Measurements from ENCODE around the gene ACTR5. TPM values are rescaled to one million over a fixed set of nuclear protein-coding genes. Genes with fewer than 3 reads are reported as not detected.

Gene ACTR5
- total RNA-seq, 1 experiment from 2014 or later: 18.3 TPM

DNA sequence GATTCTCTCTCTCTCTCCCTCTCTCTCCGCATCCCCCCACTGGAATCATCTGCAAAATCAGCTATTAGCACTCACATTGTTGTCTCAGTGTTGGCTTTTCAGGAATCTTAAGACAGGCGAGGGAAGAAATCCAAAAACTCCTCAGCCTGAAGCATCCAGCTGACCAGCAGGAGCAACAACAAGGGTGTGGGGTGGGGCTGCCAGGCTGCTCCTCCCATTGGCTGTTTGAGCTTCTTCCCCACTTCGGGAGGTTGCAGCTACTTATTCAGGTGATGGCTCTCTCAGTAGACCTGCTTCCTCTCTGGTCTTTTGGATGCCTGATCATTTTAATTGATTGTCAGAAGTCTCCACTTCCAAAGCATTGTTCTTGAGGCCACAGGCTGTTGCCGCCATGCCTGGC lies 48.1 kb upstream of the ACTR5 start:
- Histone ChIP-seq H3K27me3 (ENCODE audit: low read length) (peaks cover 92% of the 10 kb centered on the region), H4K20me1 (ENCODE audit: low read length) (no peaks in the 10 kb centered on the region), H3K36me3 (ENCODE audit: low read depth, low read length) (no peaks in the 10 kb centered on the region), H3K79me2 (ENCODE audit: low read length) (no peaks in the 10 kb centered on the region), H3K9me3 (ENCODE audit: low read length) (no peaks in the 10 kb centered on the region), H3K9me2 (replicated peaks; ENCODE audit: low read length) (no peaks in the 10 kb centered on the region), H3K9ac (ENCODE audit: low read length) (no peak overlapping the region), H3K4me1 (ENCODE audit: insufficient read depth, low read length) (no peaks in the 10 kb centered on the region), H3K4me3 (ENCODE audit: low read length) (no peak overlapping the region), H3F3A (ENCODE audit: low read length, unreplicated experiment) (no peaks in the 10 kb centered on the region), H2AFZ (ENCODE audit: low read length) (no peak overlapping the region), H3K27ac (ENCODE audit: low read length) (no peak overlapping the region), H3K4me2 (ENCODE audit: low read length) (no peak overlapping the region)
- TF ChIP-seq, protein P1, sequence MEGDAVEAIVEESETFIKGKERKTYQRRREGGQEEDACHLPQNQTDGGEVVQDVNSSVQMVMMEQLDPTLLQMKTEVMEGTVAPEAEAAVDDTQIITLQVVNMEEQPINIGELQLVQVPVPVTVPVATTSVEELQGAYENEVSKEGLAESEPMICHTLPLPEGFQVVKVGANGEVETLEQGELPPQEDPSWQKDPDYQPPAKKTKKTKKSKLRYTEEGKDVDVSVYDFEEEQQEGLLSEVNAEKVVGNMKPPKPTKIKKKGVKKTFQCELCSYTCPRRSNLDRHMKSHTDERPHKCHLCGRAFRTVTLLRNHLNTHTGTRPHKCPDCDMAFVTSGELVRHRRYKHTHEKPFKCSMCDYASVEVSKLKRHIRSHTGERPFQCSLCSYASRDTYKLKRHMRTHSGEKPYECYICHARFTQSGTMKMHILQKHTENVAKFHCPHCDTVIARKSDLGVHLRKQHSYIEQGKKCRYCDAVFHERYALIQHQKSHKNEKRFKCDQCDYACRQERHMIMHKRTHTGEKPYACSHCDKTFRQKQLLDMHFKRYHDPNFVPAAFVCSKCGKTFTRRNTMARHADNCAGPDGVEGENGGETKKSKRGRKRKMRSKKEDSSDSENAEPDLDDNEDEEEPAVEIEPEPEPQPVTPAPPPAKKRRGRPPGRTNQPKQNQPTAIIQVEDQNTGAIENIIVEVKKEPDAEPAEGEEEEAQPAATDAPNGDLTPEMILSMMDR (conservative IDR thresholded peaks at IDR 0.05; ENCODE audit: low read depth, low read length): no peak
- TF ChIP-seq EZH2 (IDR thresholded peaks at IDR 0.05; ENCODE audit: low read length, unreplicated experiment): no peak
- ChIA-PET POLR2A (ENCODE audit: unreplicated experiment) (no interaction called here), CTCF (no interaction called here)
- BruUV-seq (replicated peaks): no TSS peak
- ATAC-seq (no peak), DNase-seq (no peak)
- intact Hi-C loops (cut with micrococcal nuclease): no loop called here

DNA sequence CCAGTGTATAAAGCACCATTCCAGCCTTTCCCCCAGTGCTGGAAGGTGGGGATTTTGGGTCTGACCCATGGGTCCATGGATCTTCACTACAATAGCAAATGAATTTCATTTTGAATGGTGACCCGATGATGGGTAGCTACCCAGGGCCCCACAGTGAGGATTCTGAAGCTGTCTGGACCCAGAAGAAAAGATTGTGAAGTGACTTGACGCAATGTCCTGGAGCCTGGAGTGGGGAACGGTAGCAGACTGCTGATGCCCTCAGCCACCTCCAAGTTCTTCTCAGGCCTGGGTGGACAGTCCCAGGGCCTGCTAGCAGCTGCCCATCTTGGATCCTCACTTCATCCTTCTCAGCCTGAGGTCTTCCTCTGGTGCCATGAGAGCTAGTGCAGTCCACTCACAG lies 47.3 kb upstream of the ACTR5 start:
- Histone ChIP-seq H3K9me2 (replicated peaks; ENCODE audit: low read length) (no peaks in the 10 kb centered on the region), H2AFZ (ENCODE audit: low read length) (no peak overlapping the region), H4K20me1 (ENCODE audit: low read length) (no peaks in the 10 kb centered on the region), H3K4me3 (ENCODE audit: low read length) (no peak overlapping the region), H3K27ac (ENCODE audit: low read length) (no peak overlapping the region), H3K4me1 (ENCODE audit: insufficient read depth, low read length) (no peaks in the 10 kb centered on the region), H3K4me2 (ENCODE audit: low read length) (no peak overlapping the region), H3F3A (ENCODE audit: low read length, unreplicated experiment) (no peaks in the 10 kb centered on the region), H3K36me3 (ENCODE audit: low read depth, low read length) (no peaks in the 10 kb centered on the region), H3K79me2 (ENCODE audit: low read length) (no peaks in the 10 kb centered on the region), H3K27me3 (ENCODE audit: low read length) (peaks cover 94% of the 10 kb centered on the region), H3K9me3 (ENCODE audit: low read length) (no peaks in the 10 kb centered on the region), H3K9ac (ENCODE audit: low read length) (no peak overlapping the region)
- TF ChIP-seq, protein P1 (conservative IDR thresholded peaks at IDR 0.05; ENCODE audit: low read depth, low read length): no peak
- TF ChIP-seq EZH2phosphoT487 (IDR thresholded peaks at IDR 0.05; ENCODE audit: borderline replicate concordance, low read length) (no peak), EZH2 (IDR thresholded peaks at IDR 0.05; ENCODE audit: low read length, unreplicated experiment) (no peak)
- DNase-seq: no peak
- ChIA-PET POLR2A (ENCODE audit: unreplicated experiment) (no interaction called here), CTCF (no interaction called here)
- no peak for ATAC-seq
- no TSS peak for BruUV-seq (replicated peaks)
- intact Hi-C loops (cut with micrococcal nuclease): no loop called here

DNA sequence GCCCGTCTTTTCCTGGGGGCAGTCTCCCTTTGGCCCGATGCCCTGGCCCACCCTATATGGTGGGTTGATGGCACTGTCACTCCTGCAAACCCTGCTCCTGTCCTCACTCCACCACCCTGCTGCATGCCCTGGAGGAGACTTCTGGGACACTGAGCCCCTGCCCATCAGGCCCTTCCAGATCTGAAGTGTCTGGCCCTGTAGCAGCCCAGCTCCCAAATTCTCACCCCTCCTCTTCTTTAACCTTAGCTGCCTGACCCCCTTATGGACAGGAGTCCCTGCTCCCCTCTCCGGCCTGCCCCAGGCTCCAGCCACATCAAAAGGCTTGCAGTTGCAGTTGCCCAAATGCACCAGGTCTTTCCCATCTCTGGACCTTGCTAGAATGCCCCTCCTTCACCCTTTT lies 44.7 kb upstream of the ACTR5 start:
- TF ChIP-seq EZH2 (IDR thresholded peaks at IDR 0.05; ENCODE audit: low read length, unreplicated experiment) (no peak), EZH2phosphoT487 (IDR thresholded peaks at IDR 0.05; ENCODE audit: borderline replicate concordance, low read length) (no peak)
- TF ChIP-seq, protein P1 (conservative IDR thresholded peaks at IDR 0.05; ENCODE audit: low read depth, low read length): no peak
- Histone ChIP-seq H4K20me1 (ENCODE audit: low read length) (no peaks in the 10 kb centered on the region), H3K4me1 (ENCODE audit: insufficient read depth, low read length) (no peaks in the 10 kb centered on the region), H3K9me3 (ENCODE audit: low read length) (no peaks in the 10 kb centered on the region), H3K27me3 (ENCODE audit: low read length) (peaks cover 76% of the 10 kb centered on the region), H3K79me2 (ENCODE audit: low read length) (no peaks in the 10 kb centered on the region), H3K4me3 (ENCODE audit: low read length) (no peak overlapping the region), H3K27ac (ENCODE audit: low read length) (no peak overlapping the region), H3K9me2 (replicated peaks; ENCODE audit: low read length) (no peaks in the 10 kb centered on the region), H3K4me2 (ENCODE audit: low read length) (no peak overlapping the region), H3F3A (ENCODE audit: low read length, unreplicated experiment) (no peaks in the 10 kb centered on the region), H3K36me3 (ENCODE audit: low read depth, low read length) (no peaks in the 10 kb centered on the region), H3K9ac (ENCODE audit: low read length) (no peak overlapping the region), H2AFZ (ENCODE audit: low read length) (no peak overlapping the region)
- ATAC-seq: no peak
- no peak for DNase-seq
- POLR2A ChIA-PET (ENCODE audit: unreplicated experiment): no interaction called here
- CTCF ChIA-PET: no interaction called here
- no TSS peak for BruUV-seq (replicated peaks)
- intact Hi-C loops (cut with micrococcal nuclease): no loop called here
